Jurkat, Clone E6-1 (cell line): Measurements from ENCODE around the gene HERC3.
"Not testable (repeated sequence)": the region's sequence is repeated elsewhere in the genome, so short reads cannot be mapped to it uniquely, and the experiment has no call there.

Source experiments
- DNase-seq: peaks from one replicate; pipeline ENCODE4 v3.0.0-alpha.2; 2011; ENCODE audit warnings: low read depth, low spot score
- H3K4me3 ChIP-seq: 2 replicates; pipeline ENCODE4 v1.5.1; 2011; ENCODE audit warnings: mild to moderate bottlenecking, low read length, control low read depth, moderate library complexity

HERC3 gene

GRCh38 chr4:88604978-88605678 lies 12.8 kb downstream of the HERC3 start:
- no peak overlapping the region for H3K4me3 ChIP-seq
- DNase-seq, result no peak

GRCh38 chr4:88605736-88606135 lies 13.5 kb downstream of the HERC3 start:
- H3K4me3 ChIP-seq, result no peak overlapping the region
- peak; percentile 67 for DNase-seq

GRCh38 chr4:88606832-88607231 lies 14.6 kb downstream of the HERC3 start:
- no peak for DNase-seq
- H3K4me3 ChIP-seq, result no peak overlapping the region

GRCh38 chr4:88609387-88609786 lies 17.1 kb downstream of the HERC3 start:
- DNase-seq, result no peak
- H3K4me3 ChIP-seq, result no peak overlapping the region

GRCh38 chr4:88609794-88610193 lies 17.5 kb downstream of the HERC3 start:
- not testable (repeated sequence) for H3K4me3 ChIP-seq, DNase-seq

- DNase-seq, result no peak
These were observed 18.5 kb downstream of the HERC3 start for GRCh38 chr4:88610771-88611170.

GRCh38 chr4:88613417-88613875 lies 21.2 kb downstream of the HERC3 start:
- peak overlapping the region; percentile 11; the same call in 1 of the 2 replicates for H3K4me3 ChIP-seq
- DNase-seq, result peak; percentile 75

More at GRCh38 chr4:88610771-88611170, 18.5 kb downstream of the HERC3 start:
- H3K4me3 ChIP-seq, result no peak overlapping the region

GRCh38 chr4:88614058-88614457 lies 21.8 kb downstream of the HERC3 start:
- H3K4me3 ChIP-seq, result no peak overlapping the region
- no peak for DNase-seq

- no peak overlapping the region for H3K4me3 ChIP-seq
- DNase-seq, result no peak
These were observed 24.2 kb downstream of the HERC3 start for GRCh38 chr4:88616275-88617150.

GRCh38 chr4:88618782-88619485 lies 26.7 kb downstream of the HERC3 start:
- no peak for DNase-seq
- no peak overlapping the region for H3K4me3 ChIP-seq

GRCh38 chr4:88619971-88620370 lies 27.7 kb downstream of the HERC3 start:
- H3K4me3 ChIP-seq, result no peak overlapping the region
- DNase-seq, result no peak

GRCh38 chr4:88621763-88622327 lies 29.6 kb downstream of the HERC3 start:
- H3K4me3 ChIP-seq, result no peak overlapping the region
- no peak for DNase-seq

- no peak overlapping the region for H3K4me3 ChIP-seq
- DNase-seq, result no peak
These were observed 30.8 kb downstream of the HERC3 start for GRCh38 chr4:88623097-88623496.

- H3K4me3 ChIP-seq, result no peak overlapping the region
- no peak for DNase-seq
These were observed 36.5 kb downstream of the HERC3 start for GRCh38 chr4:88628746-88629145.

- DNase-seq, result no peak
- H3K4me3 ChIP-seq, result no peak overlapping the region
These were observed 37.5 kb downstream of the HERC3 start for GRCh38 chr4:88629826-88630225.

- H3K4me3 ChIP-seq, result no peak overlapping the region
- no peak for DNase-seq
These were observed 38.5 kb downstream of the HERC3 start for GRCh38 chr4:88630756-88631155.

GRCh38 chr4:88643932-88644331 lies 51.7 kb downstream of the HERC3 start:
- H3K4me3 ChIP-seq, result no peak overlapping the region
- DNase-seq, result no peak

GRCh38 chr4:88645994-88646393 lies 53.7 kb downstream of the HERC3 start:
- no peak for DNase-seq
- no peak overlapping the region for H3K4me3 ChIP-seq

GRCh38 chr4:88646528-88647280 lies 54.4 kb downstream of the HERC3 start:
- DNase-seq, result no peak
- H3K4me3 ChIP-seq, result no peak overlapping the region
